HG02973 (cell line): ENCODE results near the gene GOT1.

Experiments used
- ATAC-seq: cut with Tn5 transposase; IDR thresholded peaks from one replicate; pipeline ENCODE4 v1.9.1; 2021; ENCODE audit warnings: moderate library complexity; ENCODE audit not compliant: unreplicated experiment

Gene GOT1

GRCh38 chr10:99364125-99364524 is 66.3 kb downstream of the GOT1 start:
- no peak for ATAC-seq

- ATAC-seq: no peak
These were observed 69.5 kb downstream of the GOT1 start for GRCh38 chr10:99360934-99361333.

- no peak for ATAC-seq
These were observed 72.3 kb downstream of the GOT1 start for GRCh38 chr10:99358101-99358500.

GRCh38 chr10:99357691-99358090 is 72.7 kb downstream of the GOT1 start:
- ATAC-seq: no peak

- ATAC-seq: no peak
These were observed 77.2 kb downstream of the GOT1 start for GRCh38 chr10:99353182-99353581.

- no peak for ATAC-seq
These were observed 82.8 kb downstream of the GOT1 start for GRCh38 chr10:99347672-99348071.
